Stimulated activated CD8-positive, alpha-beta memory T cell treated with anti-CD3 and anti-CD28 coated beads, Interleukin-7, amount 100 ng/mL, for 4 hours (primary cell): ENCODE results near the gene CCDC192.
"Not testable (repeated sequence)": the region's sequence is repeated elsewhere in the genome, so short reads cannot be mapped to it uniquely, and the experiment has no call there.

ENCODE experiments used
- DNase-seq, 2 donors: peaks; one replicate each; pipeline ENCODE4 v3.0.0-alpha.2; 2020; ENCODE audit warnings: low read depth in 2 of 2

Gene CCDC192

GRCh38 chr5:127846884-127847283 lies 143.7 kb downstream of the CCDC192 start:
- DNase-seq = no peak

DNA sequence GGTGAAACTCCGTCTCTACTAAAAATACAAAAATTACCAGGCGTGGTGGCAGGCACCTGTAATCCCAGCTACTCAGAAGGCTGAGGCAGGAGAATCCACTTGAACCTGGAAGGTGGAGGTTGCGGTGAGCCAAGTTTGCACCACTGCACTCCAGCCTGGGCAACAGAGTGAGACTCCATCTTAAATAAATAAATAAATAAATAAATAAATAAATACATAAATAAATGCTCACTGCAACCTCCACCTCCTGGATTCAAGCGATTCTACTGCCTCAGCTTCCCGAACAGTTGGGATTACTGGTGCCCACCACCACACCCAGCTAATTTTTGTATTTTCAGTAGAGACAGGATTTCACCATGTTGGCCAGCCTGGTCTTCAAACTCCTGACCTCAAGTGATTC lies 144.4 kb downstream of the CCDC192 start:
- DNase-seq = not testable (repeated sequence)

GRCh38 chr5:127848098-127848497 lies 144.9 kb downstream of the CCDC192 start:
- no peak for DNase-seq

DNA sequence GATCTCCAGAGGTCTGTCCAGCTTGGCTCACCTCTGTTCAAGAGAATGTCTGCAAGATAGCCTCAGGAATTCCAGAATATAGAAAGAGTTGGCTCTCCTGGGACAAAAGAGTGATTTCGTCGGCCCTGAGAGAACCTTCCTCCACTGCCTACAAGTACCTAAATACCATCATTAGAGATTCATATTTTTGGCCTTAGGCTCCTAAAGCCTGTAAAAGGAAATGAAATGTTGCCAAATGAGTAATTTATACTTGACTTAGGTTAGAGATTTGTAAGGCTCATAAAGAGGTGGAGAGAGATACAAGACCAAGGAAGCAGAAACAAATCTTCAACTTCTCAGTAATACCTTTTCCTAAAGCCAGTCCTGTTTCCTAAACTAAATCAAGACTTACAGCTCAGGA lies 146.2 kb downstream of the CCDC192 start:
- DNase-seq = no peak

GRCh38 chr5:127849891-127850290 lies 146.7 kb downstream of the CCDC192 start:
- no peak for DNase-seq

DNA sequence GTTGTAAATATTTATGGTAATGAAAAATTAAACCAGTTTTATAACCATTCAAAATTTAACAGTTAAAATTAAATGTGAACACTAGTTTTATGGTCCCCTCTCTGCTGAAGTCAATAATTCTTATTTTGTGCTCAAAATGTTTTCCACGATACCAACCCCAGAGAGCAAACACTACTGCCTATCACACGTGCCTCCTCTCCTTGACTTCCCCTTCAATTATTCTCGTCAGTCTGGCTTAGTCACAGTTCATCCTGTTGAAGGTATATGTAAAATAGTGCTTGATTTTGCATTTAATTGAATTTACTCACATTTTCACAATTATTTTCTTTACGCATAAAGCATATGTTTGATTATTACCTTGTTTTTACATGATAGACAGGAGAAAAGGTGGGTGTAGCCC lies 148.8 kb downstream of the CCDC192 start:
- no peak for DNase-seq

- DNase-seq = no peak
Measured at GRCh38 chr5:127854520-127854919, 151.3 kb downstream of the CCDC192 start.

DNA sequence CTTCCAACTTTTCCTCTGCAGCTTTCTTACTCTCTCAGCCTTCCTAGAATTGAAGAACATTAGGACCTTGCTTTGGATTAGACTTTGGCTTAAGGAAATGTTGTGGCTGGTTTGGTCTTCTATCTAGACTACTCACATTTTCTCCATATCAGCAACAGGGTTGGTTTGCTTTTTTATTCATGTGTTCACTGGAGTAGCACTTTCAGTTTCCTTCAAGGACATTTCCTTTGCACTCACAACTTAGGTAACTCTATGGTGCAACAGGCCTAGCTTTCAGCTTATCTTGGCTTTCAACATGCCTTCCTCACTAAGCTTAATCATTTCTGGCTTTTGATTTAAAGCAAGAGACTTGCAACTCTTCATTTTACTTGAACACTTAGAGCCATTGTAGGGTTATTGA lies 153.1 kb downstream of the CCDC192 start:
- no peak for DNase-seq

DNA sequence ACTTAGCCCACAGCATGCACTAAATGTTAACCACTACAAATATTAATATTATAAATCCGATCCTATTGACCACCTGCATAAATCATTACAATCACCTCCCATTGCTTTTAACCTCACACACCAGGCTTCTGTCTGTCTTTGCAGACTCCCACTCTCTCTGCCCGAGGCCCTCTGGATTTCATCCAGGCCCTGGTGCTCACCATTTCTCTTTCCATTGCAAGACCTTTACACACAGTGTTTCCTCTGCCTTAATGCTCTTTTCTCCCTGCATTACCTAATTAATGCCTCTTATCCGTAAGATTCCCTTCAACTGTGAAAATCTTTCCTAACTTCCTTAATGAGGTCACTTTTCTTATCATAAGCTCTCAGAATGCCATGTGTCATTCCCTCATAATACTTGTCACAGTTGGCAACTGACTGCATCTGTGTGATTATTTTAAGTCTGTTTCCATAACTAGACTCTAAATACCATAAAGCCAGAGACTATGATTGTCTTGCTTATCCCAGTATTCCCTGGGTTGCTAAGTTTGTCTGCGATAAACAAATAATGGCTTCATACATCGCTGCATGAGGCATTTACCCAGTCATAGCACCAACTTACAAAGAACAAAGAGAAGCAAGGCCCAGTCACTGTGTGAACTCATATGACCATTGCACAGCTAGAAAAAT lies 155.1 kb downstream of the CCDC192 start:
- DNase-seq = no peak

DNA sequence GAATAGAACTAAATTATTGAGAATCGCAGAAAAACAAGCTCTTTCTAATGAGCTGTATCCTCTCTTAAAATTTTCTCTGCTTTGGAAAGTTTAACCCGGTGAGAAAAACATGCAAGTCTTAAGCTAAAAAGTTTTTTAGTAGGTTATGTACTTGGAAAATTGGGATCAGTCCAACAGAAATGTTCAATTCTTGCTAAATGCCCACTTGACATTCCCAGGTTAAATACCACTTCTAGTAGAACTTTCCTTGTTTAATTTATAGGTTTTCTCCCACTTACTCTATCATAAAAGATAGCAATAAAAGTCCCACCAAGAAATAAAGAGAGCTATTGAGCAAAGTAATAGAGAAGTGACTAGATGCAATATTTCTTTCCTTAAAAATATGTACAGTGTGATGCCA lies 157.1 kb downstream of the CCDC192 start:
- DNase-seq = no peak

DNA sequence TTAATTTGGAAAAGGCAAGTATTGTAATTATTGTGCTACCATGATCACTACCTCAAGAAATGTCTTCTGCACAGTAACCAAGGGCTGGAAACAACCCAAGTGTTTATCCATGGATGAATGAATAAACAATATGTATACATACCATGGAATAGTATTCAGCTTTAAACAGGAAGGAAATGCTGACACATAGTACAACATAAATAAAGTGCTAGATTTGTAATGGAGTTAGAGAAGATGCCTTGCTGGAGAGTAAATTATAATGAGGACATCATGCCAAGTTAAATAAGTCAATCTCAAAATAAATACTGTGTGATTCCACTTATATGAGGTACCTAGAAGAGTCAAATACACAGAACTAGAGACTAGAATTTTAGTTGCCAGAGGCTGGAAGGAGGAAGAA lies 160.0 kb downstream of the CCDC192 start:
- no peak for DNase-seq

DNA sequence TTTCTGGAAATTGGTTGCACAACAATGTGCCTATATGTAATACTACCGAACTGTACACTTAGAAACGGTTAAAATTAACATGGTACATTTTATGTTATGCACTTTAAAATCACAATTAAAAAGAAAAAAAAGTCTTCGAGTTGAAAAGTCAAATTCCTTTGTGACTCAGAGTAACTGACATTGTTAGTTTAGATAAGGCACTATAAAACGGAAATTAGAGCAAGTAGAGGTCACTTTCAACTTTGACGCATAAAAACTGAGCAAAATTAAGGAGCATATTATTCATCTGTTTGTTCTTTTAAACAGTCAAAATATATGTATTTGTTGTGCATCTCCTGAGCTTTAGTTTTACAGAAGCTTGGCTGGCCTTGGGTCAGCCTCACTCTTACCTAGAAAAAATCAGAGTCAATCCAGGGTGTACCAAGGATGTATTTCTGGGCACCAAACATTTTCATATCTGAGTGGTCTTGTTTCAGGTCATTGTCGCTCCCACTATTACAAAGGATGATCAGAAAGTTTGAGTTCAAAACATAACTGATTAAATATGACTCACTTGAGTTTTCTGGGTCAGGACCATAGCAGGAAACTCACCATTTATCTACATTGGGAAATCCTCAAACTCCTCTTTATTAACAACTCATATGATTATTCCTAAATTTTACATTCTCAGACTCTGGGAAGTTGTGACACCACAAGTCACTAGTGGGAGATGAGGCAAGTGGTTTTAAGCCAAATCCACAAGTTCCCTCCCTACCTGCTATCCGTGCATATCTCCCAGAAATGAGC lies 160.6 kb downstream of the CCDC192 start:
- no peak for DNase-seq

- no peak for DNase-seq
Measured at GRCh38 chr5:127864511-127864910, 161.3 kb downstream of the CCDC192 start.

- DNase-seq = no peak
Measured at GRCh38 chr5:127865273-127865672, 162.1 kb downstream of the CCDC192 start.

GRCh38 chr5:127867022-127867783 lies 164.0 kb downstream of the CCDC192 start:
- DNase-seq = no peak

DNA sequence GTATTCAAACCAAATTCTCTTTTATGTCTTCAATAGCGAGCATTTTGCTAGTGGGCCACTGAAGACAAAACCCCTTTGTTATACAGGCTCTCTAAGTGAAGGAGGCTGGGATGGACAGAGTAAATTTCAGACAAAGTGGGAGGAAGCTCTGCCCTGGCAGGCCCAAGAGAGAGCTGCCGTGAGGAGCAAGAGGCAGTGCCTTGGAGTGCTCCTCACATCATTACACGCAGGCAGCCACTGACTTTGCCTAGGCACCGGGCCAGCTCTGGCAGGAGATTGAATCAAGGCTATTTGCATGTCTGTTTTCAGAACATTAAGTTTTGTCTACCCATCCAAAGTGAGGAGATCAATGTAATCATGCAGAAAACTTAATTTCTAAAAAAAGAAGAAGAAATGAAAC lies 167.7 kb downstream of the CCDC192 start:
- DNase-seq = no peak

- DNase-seq = no peak
Measured at GRCh38 chr5:127871503-127872153, 168.4 kb downstream of the CCDC192 start.

GRCh38 chr5:127872494-127872893 lies 169.3 kb downstream of the CCDC192 start:
- DNase-seq = no peak

DNA sequence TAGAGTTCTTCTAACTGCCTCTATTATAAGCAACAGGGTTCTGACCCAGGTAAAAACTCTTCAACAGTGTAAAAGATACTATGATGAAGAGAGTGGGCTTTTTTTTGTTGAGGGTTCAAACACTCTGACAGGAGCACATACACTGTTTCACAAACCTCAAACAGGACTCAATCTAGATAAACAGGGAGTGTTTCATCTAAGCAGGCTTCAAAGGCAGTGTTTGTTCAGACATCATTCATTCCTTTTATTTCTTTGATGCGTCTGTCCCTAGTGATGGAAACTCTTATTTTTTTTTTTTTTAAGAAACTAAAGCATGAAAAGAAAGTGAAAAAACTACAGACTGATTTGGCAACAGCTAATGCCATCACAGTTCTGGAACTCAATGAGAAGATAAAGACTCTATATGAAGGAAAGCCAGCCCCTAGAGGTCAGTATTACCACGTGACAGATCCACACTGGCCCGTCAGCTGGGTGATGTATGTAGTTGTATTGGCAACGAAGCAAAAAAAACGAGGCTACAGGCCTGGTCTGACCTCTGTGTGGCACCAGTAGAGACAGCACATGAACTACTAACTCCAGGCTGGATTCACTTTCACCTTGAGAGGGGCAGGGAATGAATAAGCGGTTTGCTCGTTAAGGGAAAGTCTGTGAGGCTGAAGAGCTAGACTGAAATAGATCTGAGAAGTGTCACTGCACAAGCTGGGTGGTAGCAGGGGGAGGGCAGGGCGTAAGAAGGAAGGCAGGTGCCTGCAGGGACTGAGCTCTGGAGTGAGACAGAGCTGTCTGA lies 172.2 kb downstream of the CCDC192 start:
- DNase-seq = no peak

DNA sequence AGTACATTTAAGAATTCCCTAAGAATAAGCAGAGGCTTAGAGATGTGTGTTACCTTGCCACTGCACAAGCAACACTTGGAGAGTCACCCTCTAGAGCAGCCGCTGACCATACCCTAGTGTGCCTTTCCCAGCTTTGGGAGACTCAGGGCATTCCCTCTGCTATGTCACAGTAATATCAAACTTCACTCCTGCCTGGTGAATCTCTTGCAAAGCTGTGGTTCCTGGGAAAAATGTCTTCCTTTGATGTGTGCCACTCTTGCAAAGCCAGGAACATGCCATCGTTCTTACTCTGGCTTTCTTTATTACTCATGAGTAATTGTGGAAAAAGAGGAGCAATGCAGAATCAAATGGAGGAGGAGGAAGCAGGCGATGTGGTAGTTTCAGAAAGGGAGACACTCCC lies 173.2 kb downstream of the CCDC192 start:
- DNase-seq = no peak

DNA sequence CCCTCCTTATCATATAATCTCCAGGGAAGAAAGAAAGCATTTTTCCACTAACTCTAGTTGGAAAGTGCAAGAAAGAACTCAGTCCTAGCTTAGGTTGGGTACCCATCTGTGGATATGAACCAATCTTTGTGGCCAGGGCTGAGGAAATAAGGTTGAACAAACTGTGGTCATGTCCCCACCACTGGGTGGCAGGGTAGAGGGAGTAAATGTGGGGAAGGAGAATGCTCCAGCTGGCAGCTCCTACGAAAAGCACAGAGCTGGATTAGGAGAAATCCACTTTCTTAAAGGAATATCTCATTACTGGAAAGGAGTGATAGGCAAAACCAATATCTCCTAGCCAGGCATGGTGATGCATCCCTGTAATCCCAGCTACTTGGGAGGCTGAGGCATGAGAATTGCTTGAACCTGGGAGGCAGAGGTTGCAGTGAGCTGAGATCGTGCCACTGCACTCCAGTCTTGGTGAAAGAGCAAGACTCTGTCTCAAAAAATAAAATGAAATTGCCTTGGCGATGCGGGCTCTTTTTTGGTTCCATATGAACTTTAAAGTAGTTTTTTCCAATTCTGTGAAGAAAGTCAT lies 175.1 kb downstream of the CCDC192 start:
- no peak for DNase-seq
